Stimulated activated CD8-positive, alpha-beta memory T cell treated with anti-CD3 and anti-CD28 coated beads, Interleukin-15, amount 100 ng/mL, for 48 hours (primary cell): Measurements from ENCODE around the gene PDGFA.

Source experiments
- DNase-seq, 2 donors: peaks; one replicate each; pipeline ENCODE4 v3.0.0-alpha.2; 2020; ENCODE audit warnings: low read depth in 2 of 2

Gene PDGFA

GRCh38 chr7:491292-491957, 28.2 kb downstream of the PDGFA start:
- DNase-seq, result no peak

DNA sequence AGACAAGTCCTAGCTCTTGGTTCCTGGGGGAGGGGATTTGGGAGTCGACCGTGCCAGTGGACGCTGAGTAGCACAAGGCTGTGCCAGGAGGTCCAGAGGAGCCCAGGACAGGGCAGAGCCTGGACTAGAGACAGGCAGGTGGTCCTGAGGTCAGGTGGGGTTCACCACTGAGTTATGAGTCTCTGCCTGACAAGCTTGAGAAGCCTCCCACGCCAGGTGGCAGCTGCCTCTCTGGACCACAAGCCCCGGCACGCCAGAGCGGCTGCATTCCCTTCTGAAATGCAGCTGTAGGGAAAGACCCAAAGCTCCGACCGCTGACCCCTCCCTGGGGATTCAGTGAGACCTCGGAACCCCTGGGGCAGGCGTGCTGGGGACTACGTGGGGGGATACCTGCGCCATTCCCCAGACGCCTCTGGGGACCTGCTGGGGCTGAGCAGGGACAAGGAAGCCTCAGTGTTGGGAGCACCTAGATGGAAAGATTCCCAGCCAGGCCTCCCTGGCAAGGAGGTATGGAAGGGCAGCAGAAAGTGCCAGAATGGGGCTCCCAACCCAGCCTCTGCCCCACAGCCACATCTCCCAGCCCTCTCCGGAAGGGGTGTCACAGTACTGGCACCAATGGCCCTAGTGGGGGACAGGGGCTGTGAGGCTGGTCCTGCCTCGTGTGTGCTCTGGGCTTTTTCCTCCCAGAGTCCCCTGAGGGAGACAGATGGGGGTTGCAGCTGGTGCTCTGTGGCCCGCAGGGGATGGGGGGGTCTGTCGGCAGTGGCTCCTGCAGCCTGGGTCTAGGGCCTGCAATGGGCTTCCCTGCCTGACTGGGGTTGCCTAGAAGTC, 29.0 kb downstream of the PDGFA start:
- DNase-seq, result no peak

DNA sequence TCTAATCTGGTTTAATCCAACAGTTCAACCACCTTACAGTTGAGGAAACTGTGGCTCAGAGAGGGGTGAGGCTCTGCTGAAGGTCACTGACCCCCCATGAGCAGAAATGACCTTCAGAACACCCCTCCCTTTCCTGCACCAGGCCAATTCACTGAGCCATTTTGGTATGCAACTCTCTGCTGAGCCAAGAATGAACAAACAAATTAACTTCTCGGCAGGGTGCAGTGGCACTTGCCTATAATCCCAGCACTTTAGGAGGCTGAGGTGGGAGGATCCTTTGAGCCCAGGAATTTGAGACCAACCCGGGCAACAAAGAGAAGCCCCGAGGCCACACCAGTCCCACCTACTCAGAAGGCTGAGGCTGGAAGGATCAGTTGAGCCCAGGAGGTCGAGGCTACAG, 29.8 kb downstream of the PDGFA start:
- DNase-seq, result no peak

- no peak for DNase-seq
Observed at GRCh38 chr7:486216-486743, 33.4 kb downstream of the PDGFA start.

DNA sequence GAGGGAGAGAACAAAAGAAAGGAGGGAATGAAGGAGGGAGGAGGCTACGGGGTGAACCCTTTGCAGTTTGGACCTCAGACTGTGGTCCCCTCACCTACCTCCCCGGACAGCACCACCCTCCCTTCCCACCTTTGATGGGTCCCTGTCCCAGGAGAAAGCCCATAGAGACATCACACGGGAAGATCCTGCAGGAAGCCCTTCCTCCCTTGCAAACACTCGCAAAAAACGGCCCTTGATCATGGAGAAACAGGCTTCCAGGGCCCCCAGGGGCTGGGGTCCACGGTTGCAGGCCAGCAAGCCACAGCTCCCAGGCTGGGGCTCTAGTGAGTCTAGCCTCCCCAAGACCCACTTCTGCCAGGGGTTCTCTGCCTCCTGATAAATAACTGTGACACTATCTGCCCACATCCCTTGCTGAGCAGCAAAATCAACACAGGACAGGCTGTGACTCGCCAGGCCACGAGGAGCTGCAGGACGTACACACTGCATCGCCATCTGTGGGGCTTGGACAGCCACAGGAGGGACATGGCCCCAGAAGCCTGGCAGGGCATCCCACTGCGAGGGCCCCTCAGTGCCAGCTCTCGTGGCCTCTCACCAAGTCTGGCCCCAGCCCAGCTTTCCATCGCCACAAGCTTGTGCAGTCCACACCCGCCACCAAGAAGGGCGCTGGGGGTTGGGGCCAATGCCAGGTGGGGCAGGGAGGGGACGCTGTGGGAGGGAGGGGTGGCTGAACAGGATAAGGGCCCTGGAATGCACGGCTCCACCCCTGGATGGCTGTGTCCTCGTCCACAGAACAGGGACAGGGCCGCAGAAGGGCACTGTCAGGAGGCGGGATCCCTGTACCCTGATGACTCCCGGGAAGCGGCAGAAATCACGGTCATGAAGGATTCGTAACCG, 34.2 kb downstream of the PDGFA start:
- DNase-seq, result no peak

GRCh38 chr7:484356-485101, 35.1 kb downstream of the PDGFA start:
- DNase-seq, result no peak

- no peak for DNase-seq
Observed at GRCh38 chr7:483656-484355, 35.8 kb downstream of the PDGFA start.

DNA sequence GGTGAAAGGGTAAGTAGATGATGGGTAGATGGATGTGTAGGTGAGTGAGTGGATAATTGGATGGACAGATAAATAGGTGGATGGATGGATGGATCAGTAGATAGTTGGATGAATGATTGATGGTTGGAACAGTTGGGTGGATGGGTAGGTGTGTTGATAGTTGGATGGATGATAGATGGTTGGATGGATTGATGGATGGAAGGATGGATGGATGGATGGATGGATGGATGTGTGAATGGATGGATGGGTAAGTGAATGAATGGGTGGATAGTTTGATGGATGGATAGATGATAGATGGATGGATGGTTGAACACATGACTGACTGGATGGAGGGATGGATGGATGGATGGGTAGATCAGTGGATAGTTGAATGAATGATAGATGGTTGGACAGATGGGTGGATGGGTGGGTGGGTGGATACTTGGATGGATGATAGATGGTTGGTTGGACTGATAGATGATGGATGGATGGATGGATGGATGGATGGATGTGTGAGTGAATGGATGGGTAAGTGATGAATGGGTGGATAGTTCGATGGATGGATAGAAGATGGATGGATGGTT, 37.0 kb downstream of the PDGFA start:
- no peak for DNase-seq

GRCh38 chr7:481219-481930, 38.3 kb downstream of the PDGFA start:
- DNase-seq, result no peak

DNA sequence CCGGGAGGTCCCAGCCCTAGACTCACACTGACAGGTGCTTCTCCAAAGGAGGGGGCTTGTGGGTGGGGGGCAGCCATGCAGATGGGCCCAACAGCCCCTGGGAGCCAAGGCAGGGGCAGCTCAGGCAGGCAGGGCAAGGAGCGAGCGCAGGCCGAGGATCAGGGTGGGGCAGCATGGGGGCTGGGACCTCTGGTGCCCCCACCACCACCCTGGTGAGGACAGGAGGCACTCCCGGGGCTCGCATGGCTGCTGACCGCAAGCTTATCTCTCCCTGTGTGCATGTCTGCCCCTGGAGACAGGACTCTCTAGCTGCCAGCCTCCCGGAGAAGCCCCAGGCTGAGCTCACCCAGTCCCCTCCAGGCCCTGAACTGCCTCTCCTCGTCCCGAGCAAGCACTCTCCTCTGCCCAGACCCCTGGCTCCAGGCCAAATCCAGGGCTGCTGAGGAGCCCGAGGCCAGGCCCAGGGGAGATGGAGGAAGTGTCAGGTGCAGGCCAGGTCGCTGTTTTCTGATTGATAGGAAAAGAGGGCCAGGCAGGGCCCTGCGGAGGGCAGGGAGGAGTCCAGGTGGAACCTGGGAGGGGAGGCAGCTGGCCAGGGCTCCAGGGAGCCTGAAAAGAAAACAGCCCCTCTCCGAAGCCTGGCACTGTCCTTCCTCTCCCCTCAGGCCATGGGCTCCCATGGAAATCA, 39.0 kb downstream of the PDGFA start:
- DNase-seq, result no peak

DNA sequence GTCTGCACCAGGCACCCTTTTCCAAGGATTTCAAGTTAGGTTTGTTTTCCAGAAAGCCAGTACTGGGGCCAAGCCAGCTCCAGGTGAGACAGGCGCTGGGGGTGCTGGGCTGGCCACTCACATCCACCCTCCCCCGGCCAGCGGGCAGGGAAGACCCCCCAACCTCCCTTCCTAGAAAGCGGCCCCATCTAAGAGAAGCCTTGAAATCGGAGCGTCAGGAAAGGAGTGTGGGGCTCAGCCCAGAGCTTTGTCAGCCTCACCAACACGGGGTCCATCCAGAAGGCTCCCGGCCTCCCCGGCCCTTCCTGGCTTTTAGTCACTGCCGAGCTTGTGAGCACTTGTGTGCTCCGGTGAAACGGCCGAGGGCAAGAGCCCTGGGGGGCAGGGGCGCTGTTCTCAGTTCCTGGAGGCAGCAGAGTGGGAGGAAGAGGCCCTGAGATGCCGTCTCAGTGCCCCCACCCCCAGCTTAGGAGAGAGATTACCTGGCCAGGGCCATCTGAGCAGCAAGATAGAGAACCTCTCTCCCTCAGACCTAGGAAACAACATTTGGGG, 39.6 kb downstream of the PDGFA start:
- DNase-seq, result no peak

- DNase-seq, result no peak
Observed at GRCh38 chr7:479115-479947, 40.3 kb downstream of the PDGFA start.

GRCh38 chr7:477626-478220, 41.9 kb downstream of the PDGFA start:
- DNase-seq, result no peak

- DNase-seq, result no peak
Observed at GRCh38 chr7:476736-477360, 42.8 kb downstream of the PDGFA start.

DNA sequence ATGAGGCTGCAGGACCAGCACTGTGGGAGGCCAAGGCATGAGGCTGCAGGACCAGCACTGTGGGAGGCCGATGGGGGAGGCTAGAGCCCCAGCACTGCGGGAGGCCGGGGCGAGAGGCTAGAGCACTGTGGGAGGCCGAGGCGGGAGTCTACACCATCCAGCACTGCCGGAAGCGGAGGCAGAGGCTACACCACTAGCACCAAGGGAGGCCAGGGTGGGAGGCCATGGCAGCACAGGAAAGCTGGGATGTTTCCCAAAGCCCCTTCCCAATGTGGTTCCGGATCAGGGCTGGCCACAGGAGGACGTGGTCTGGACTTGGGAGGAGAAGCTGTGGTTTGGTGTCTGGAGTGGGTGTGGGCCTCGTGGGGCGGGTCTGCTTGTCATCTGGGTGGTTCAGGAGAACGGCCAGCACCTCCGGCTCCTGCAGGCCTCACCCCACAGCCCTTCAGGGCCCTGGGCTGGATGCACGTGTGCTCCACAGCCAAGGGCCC, 43.6 kb downstream of the PDGFA start:
- no peak for DNase-seq

DNA sequence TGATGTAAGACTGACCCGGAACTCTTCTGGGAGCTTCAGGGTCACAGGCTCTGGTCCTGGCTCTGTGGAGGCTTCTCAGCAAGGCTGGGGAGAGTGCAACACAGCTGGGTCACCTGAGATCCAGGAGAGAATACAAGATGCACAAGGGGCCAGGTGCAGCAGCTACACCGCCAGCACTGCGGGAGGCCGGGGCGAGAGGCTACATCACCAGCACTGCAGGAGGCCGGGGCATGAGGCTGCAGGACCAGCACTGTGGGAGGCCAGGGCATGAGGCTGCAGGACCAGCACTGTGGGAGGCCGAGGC, 44.3 kb downstream of the PDGFA start:
- no peak for DNase-seq
